ENCODE data around the gene EDRF1. TPM values are rescaled to one million over a fixed set of nuclear protein-coding genes. Genes with fewer than 3 reads are reported as not detected.

The EDRF1 gene
- total and polyA plus RNA-seq, 2 of the 13 experiments (the other 11 are each of a cell fraction or from before 2014, with no cell fraction given): 16.9 to 26.7 TPM

Other genes with a start within 250 kb of the EDRF1 start
- not detected in 2 replicates for gene TEX36, start 36.5 kb upstream of the EDRF1 start, total RNA-seq (2016; rRNA removed; fragmentation: Illumina TruSeq; extraction: Trizol)
- not detected in 2 replicates for gene TEX36, start 36.5 kb upstream of the EDRF1 start, polyA plus RNA-seq (2011; rRNA removed)
- not detected in 2 replicates for gene MMP21, start 56.1 kb downstream of the EDRF1 start, total RNA-seq (2016; rRNA removed; fragmentation: Illumina TruSeq; extraction: Trizol)
- gene MMP21, start 56.1 kb downstream of the EDRF1 start, polyA plus RNA-seq (2011; rRNA removed): not detected in 2 replicates
- 48.2 and 49.9 TPM in 2 replicates for gene UROS, start 103.5 kb downstream of the EDRF1 start, total RNA-seq (2016; rRNA removed; fragmentation: Illumina TruSeq; extraction: Trizol)
- gene UROS, start 103.5 kb downstream of the EDRF1 start, polyA plus RNA-seq (2011; rRNA removed): 14.8 and 17.2 TPM in 2 replicates
- gene BCCIP, start 103.8 kb downstream of the EDRF1 start, total RNA-seq (2016; rRNA removed; fragmentation: Illumina TruSeq; extraction: Trizol): 132 and 213 TPM in 2 replicates
- 26.7 and 37.0 TPM in 2 replicates for gene BCCIP, start 103.8 kb downstream of the EDRF1 start, polyA plus RNA-seq (2011; rRNA removed)
- 16.5 and 22.7 TPM in 2 replicates for gene DHX32, start 161.6 kb downstream of the EDRF1 start, total RNA-seq (2016; rRNA removed; fragmentation: Illumina TruSeq; extraction: Trizol)
- 14.6 and 15.5 TPM in 2 replicates for gene DHX32, start 161.6 kb downstream of the EDRF1 start, polyA plus RNA-seq (2011; rRNA removed)
- gene FANK1, start 176.9 kb downstream of the EDRF1 start, total RNA-seq (2016; rRNA removed; fragmentation: Illumina TruSeq; extraction: Trizol): not detected in 2 replicates
- gene FANK1, start 176.9 kb downstream of the EDRF1 start, polyA plus RNA-seq (2011; rRNA removed): 0.08 and 0.22 TPM in 2 replicates

All from HepG2 (cell line).